Mesenchymal stem cell (in vitro differentiated cells and primary cell): ENCODE results near the gene PCNX3.
A peak's percentile ranks its signal among the peaks of the same experiment; 100 is the strongest.

ENCODE experiments used
- DNase-seq: peaks from one replicate; pipeline ENCODE4 v3.0.0-alpha.2; 2013
- H2AFZ ChIP-seq: one replicate; pipeline ENCODE4 v1.6.1; 2013; ENCODE audit warnings: low read depth, mild to moderate bottlenecking, control low read depth, inconsistent platforms, low read length, moderate library complexity
- H2AK5ac ChIP-seq: 2 replicates; pipeline ENCODE4 v1.6.1; 2013; ENCODE audit warnings: low read length, moderate library complexity, mild to moderate bottlenecking, inconsistent platforms; ENCODE audit not compliant: severe bottlenecking
- H2BK120ac ChIP-seq: one replicate; pipeline ENCODE4 v1.6.1; 2013; ENCODE audit warnings: low read depth, mild to moderate bottlenecking, inconsistent platforms, low read length, moderate library complexity
- H2BK12ac ChIP-seq, 2 experiments: one replicate each; pipeline ENCODE4 v1.6.1; 2013; ENCODE audit warnings: inconsistent platforms in 2 of 2, low read length in 2 of 2, mild to moderate bottlenecking in 2 of 2, moderate library complexity in 2 of 2, control low read depth in 1 of 2
- H2BK15ac ChIP-seq: one replicate; pipeline ENCODE4 v1.6.1; 2013; ENCODE audit warnings: mild to moderate bottlenecking, low read depth, inconsistent platforms; ENCODE audit not compliant: poor library complexity, severe bottlenecking
- H2BK5ac ChIP-seq: 2 replicates; pipeline ENCODE4 v1.6.1; 2013; ENCODE audit warnings: low read depth, mild to moderate bottlenecking, low read length, control low read depth, inconsistent platforms; ENCODE audit not compliant: poor library complexity, severe bottlenecking
- H3K14ac ChIP-seq, 2 experiments: one replicate each; pipeline ENCODE4 v1.6.1; 2013; ENCODE audit warnings: inconsistent platforms in 2 of 2, low read length in 2 of 2, control low read depth in 1 of 2, mild to moderate bottlenecking in 1 of 2, moderate library complexity in 1 of 2
- H3K18ac ChIP-seq, 2 experiments: one replicate each; pipeline ENCODE4 v1.6.1; 2013; ENCODE audit warnings: inconsistent platforms in 2 of 2, low read length in 2 of 2, control low read depth in 1 of 2, low read depth in 1 of 2, mild to moderate bottlenecking in 1 of 2
- H3K23ac ChIP-seq, 2 experiments: one replicate each; pipeline ENCODE4 v1.6.1; 2013; ENCODE audit warnings: inconsistent platforms in 2 of 2, low read length in 2 of 2, mild to moderate bottlenecking in 2 of 2, moderate library complexity in 2 of 2, control low read depth in 1 of 2
- H3K27ac ChIP-seq: 2 replicates; pipeline ENCODE4 v1.5.1; 2013; ENCODE audit warnings: mild to moderate bottlenecking, moderate library complexity, low read length, control low read depth, inconsistent platforms; ENCODE audit not compliant: poor library complexity, severe bottlenecking
- H3K27me3 ChIP-seq, 2 experiments: 2 replicates each; pipeline versions ENCODE4 v1.6.1 to v1.7.0; 2013; ENCODE audit warnings: low read length in 2 of 2, mild to moderate bottlenecking in 2 of 2, moderate library complexity in 2 of 2, control low read depth in 1 of 2, inconsistent platforms in 1 of 2; ENCODE audit not compliant: control insufficient read depth in 1 of 2, insufficient read depth in 1 of 2
- H3K36me3 ChIP-seq, 2 experiments: 2 replicates each; pipeline versions ENCODE4 v1.6.1 to v1.7.0; 2013; ENCODE audit warnings: low read length in 2 of 2, control low read depth in 1 of 2, inconsistent platforms in 1 of 2, low read depth in 1 of 2, mild to moderate bottlenecking in 1 of 2; ENCODE audit not compliant: insufficient read depth in 2 of 2, control insufficient read depth in 1 of 2
- H3K4ac ChIP-seq, 2 experiments: one replicate each; pipeline ENCODE4 v1.6.1; 2013; ENCODE audit warnings: inconsistent platforms in 2 of 2, low read length in 2 of 2, mild to moderate bottlenecking in 2 of 2, moderate library complexity in 2 of 2, control low read depth in 1 of 2, low read depth in 1 of 2
- H3K4me1 ChIP-seq: 2 replicates; pipeline ENCODE4 v1.6.1; 2013; ENCODE audit warnings: low read depth, low read length, control low read depth; ENCODE audit not compliant: control insufficient read depth, insufficient read depth
- H3K4me2 ChIP-seq: 2 replicates; pipeline ENCODE4 v1.6.1; 2013; ENCODE audit warnings: low read length, mild to moderate bottlenecking, inconsistent platforms; ENCODE audit not compliant: poor library complexity, severe bottlenecking
- H3K4me3 ChIP-seq, 2 experiments: 2 replicates each; pipeline versions ENCODE4 v1.5.1 to v1.7.0; 2013; ENCODE audit warnings: low read length in 2 of 2, mild to moderate bottlenecking in 2 of 2, control low read depth in 1 of 2, low read depth in 1 of 2; ENCODE audit not compliant: insufficient read depth in 1 of 2
- H3K79me1 ChIP-seq: replicated peaks from 2 replicates; pipeline ENCODE4 v1.6.1; 2013; ENCODE audit warnings: mild to moderate bottlenecking, control low read depth, low read length, inconsistent platforms; ENCODE audit not compliant: poor library complexity, severe bottlenecking
- H3K9ac ChIP-seq: 2 replicates; pipeline ENCODE4 v1.7.0; 2013; ENCODE audit warnings: mild to moderate bottlenecking, low read length, moderate library complexity
- H3K9me3 ChIP-seq: 2 replicates; pipeline ENCODE4 v1.7.0; 2013; ENCODE audit warnings: mild to moderate bottlenecking, low read length; ENCODE audit not compliant: control insufficient read depth
- H4K8ac ChIP-seq: one replicate; pipeline ENCODE4 v1.6.1; 2013; ENCODE audit warnings: inconsistent platforms, mild to moderate bottlenecking, low read length, moderate library complexity
- H4K91ac ChIP-seq: one replicate; pipeline ENCODE4 v1.6.1; 2013; ENCODE audit warnings: mild to moderate bottlenecking, low read length, inconsistent platforms
- WGBS: methylation state at CpG from one replicate; pipeline ENCODE4 v1.1.7; 2013; ENCODE audit warnings: mixed read lengths; 5-methylcytosine and 5-hydroxymethylcytosine counted together

The PCNX3 gene

GRCh38 chr11:65599955-65600246 is 15.7 kb upstream of the PCNX3 start:
- no peak overlapping the region for H2BK15ac ChIP-seq
- no peak overlapping the region for H3K4me2 ChIP-seq
- no peak overlapping the region for H3K18ac ChIP-seq
- no peak overlapping the region for H2BK5ac ChIP-seq
- WGBS = 98% methylated on average over 6 of the region's 6 CpGs
- H2AK5ac ChIP-seq = no peak overlapping the region
- DNase-seq = no peak
- no peak overlapping the region for H3K4me3 ChIP-seq
- H3K9me3 ChIP-seq = no peaks in the 10 kb centered on the region
- no peak overlapping the region for H3K4ac ChIP-seq
- no peak overlapping the region for H3K27ac ChIP-seq
- H3K4me1 ChIP-seq = peaks cover 25% of the 10 kb centered on the region
- no peak overlapping the region for H2BK120ac ChIP-seq
- peaks cover 64 to 77% of the 10 kb centered on the region in 2 experiments for H3K36me3 ChIP-seq
- no peaks in the 10 kb centered on the region for H3K27me3 ChIP-seq
- H4K91ac ChIP-seq = no peak overlapping the region
- H2AFZ ChIP-seq = no peak overlapping the region
- H3K23ac ChIP-seq = no peak overlapping the region
- no peak overlapping the region for H3K14ac ChIP-seq
- H3K9ac ChIP-seq = no peak overlapping the region
- no peak overlapping the region for H2BK12ac ChIP-seq
- H3K79me1 ChIP-seq = peaks cover 13% of the 10 kb centered on the region
- no peak overlapping the region for H4K8ac ChIP-seq

- no peak overlapping the region for H2BK120ac ChIP-seq
- no peak overlapping the region for H3K9ac ChIP-seq
- no peak overlapping the region for H2AK5ac ChIP-seq
- DNase-seq = no peak
- H2AFZ ChIP-seq = no peak overlapping the region
- H3K23ac ChIP-seq = no peak overlapping the region
- H3K4me1 ChIP-seq = peaks cover 38% of the 10 kb centered on the region
- no peak overlapping the region for H2BK12ac ChIP-seq
- H2BK15ac ChIP-seq = no peak overlapping the region
- no peak overlapping the region for H3K4ac ChIP-seq
- no peaks in the 10 kb centered on the region for H3K9me3 ChIP-seq
- no peak overlapping the region for H3K4me3 ChIP-seq
- no peaks in the 10 kb centered on the region for H3K27me3 ChIP-seq
- peak overlapping the region; percentile 17 for H3K27ac ChIP-seq
- H4K8ac ChIP-seq = no peak overlapping the region
- H4K91ac ChIP-seq = no peak overlapping the region
- H3K4me2 ChIP-seq = no peak overlapping the region
- H3K18ac ChIP-seq = no peak overlapping the region
- H3K79me1 ChIP-seq = peaks cover 37% of the 10 kb centered on the region
- H2BK5ac ChIP-seq = no peak overlapping the region
- 100% methylated on average over 1 of the region's 1 CpG for WGBS
- no peak overlapping the region for H3K14ac ChIP-seq
- H3K36me3 ChIP-seq = peaks cover 64 to 83% of the 10 kb centered on the region in 2 experiments
Observed at GRCh38 chr11:65604258-65604657, 11.3 kb upstream of the PCNX3 start.

- Histone ChIP-seq H2AFZ (no peak overlapping the region), H3K9ac (peak overlapping the region; percentile 36), H3K4me2 (no peak overlapping the region), H3K18ac (peak overlapping the region in 1 of 2 experiments; percentile 38), H3K27me3 (no peaks in the 10 kb centered on the region), H2BK15ac (peak overlapping the region; percentile 4), H3K23ac (no peak overlapping the region), H3K4me3 (peak overlapping the region in 1 of 2 experiments; percentile 65), H3K4me1 (peaks cover 57% of the 10 kb centered on the region), H4K8ac (peak overlapping the region; percentile 36), H3K14ac (no peak overlapping the region), H3K9me3 (no peaks in the 10 kb centered on the region), H3K4ac (peak overlapping the region in 1 of 2 experiments; percentile 24), H3K79me1 (peaks cover 39% of the 10 kb centered on the region), H2AK5ac (no peak overlapping the region), H2BK120ac (no peak overlapping the region), H3K36me3 (peaks cover 62 to 82% of the 10 kb centered on the region in 2 experiments), H3K27ac (no peak overlapping the region), H2BK12ac (no peak overlapping the region), H4K91ac (peak overlapping the region; percentile 18), H2BK5ac (no peak overlapping the region)
- 15% methylated on average over 67 of the region's 67 CpGs for WGBS
- peak; percentile 97 for DNase-seq
Observed at GRCh38 chr11:65606876-65607613, 8.5 kb upstream of the PCNX3 start.

- H3K27me3 ChIP-seq = no peaks in the 10 kb centered on the region
- H3K9me3 ChIP-seq = no peaks in the 10 kb centered on the region
- H2BK120ac ChIP-seq = no peak overlapping the region
- H3K79me1 ChIP-seq = peaks cover 37% of the 10 kb centered on the region
- no peak overlapping the region for H2AK5ac ChIP-seq
- H3K4me3 ChIP-seq = peak overlapping the region in 1 of 2 experiments; percentile 65
- H4K8ac ChIP-seq = peak overlapping the region; percentile 36
- no peak overlapping the region for H2AFZ ChIP-seq
- H3K23ac ChIP-seq = no peak overlapping the region
- no peak overlapping the region for H2BK12ac ChIP-seq
- H3K18ac ChIP-seq = no peak overlapping the region
- H3K14ac ChIP-seq = no peak overlapping the region
- H3K4me2 ChIP-seq = no peak overlapping the region
- no peak overlapping the region for H3K9ac ChIP-seq
- peak overlapping the region; percentile 18 for H4K91ac ChIP-seq
- no peak overlapping the region for H3K27ac ChIP-seq
- H3K36me3 ChIP-seq = peaks cover 57 to 82% of the 10 kb centered on the region in 2 experiments
- DNase-seq = no peak
- H2BK5ac ChIP-seq = no peak overlapping the region
- no peak overlapping the region for H2BK15ac ChIP-seq
- no peak overlapping the region for H3K4ac ChIP-seq
- WGBS = 81% methylated on average over 36 of the region's 37 CpGs
- peaks cover 65% of the 10 kb centered on the region for H3K4me1 ChIP-seq
Observed at GRCh38 chr11:65607614-65608426, 7.8 kb upstream of the PCNX3 start.
